Heart right ventricle (tissue), 16 donors: ENCODE results near the gene C11orf42. TPM values are rescaled to one million over a fixed set of nuclear protein-coding genes. Genes with fewer than 3 reads are reported as not detected.

Source experiments
- ATAC-seq, 8 donors: fragments of 200-7000 bp; cut with Tn5 transposase; one replicate each; pipeline ENCODE4 v1.9.1; 2020; ENCODE audit warnings: mild to moderate bottlenecking in 8 of 8, moderate library complexity in 8 of 8, moderate number of reproducible peaks in 1 of 8
- DNase-seq, 2 donors: peaks; one replicate each; pipeline ENCODE4 v3.0.0-alpha.2; 2020
- H3K27ac ChIP-seq, 10 donors: fragments of 200-600 bp; sonication (generic) in 2 of 10; one replicate each; pipeline versions ENCODE4 v1.5.0 to v1.8.0; 2020 to 2022; ENCODE audit warnings: mild to moderate bottlenecking in 3 of 10
- H3K27me3 ChIP-seq, 7 donors: fragments of 200-600 bp; one replicate each; pipeline ENCODE4 v1.8.0; 2021 to 2022; ENCODE audit warnings: mild to moderate bottlenecking in 2 of 7
- H3K36me3 ChIP-seq, 9 donors: fragments of 200-600 bp; sonication (generic) in 1 of 9; one replicate each; pipeline versions ENCODE4 v1.5.0 to v1.8.0; 2020 to 2022; ENCODE audit warnings: mild to moderate bottlenecking in 2 of 9
- H3K4me1 ChIP-seq, 9 donors: fragments of 200-600 bp; sonication (generic) in 1 of 9; one replicate each; pipeline versions ENCODE4 v1.5.0 to v1.8.0; 2020 to 2022; ENCODE audit warnings: mild to moderate bottlenecking in 4 of 9
- H3K4me3 ChIP-seq, 10 donors: fragments of 200-600 bp; sonication (generic) in 2 of 10; one replicate each; pipeline versions ENCODE4 v1.5.0 to v1.8.0; 2020 to 2022; ENCODE audit warnings: mild to moderate bottlenecking in 7 of 10, moderate library complexity in 2 of 10
- H3K9me3 ChIP-seq, 11 donors: fragments of 200-600 bp in 10 of 11; sonication (generic) in 2 of 11; one replicate each; pipeline versions ENCODE4 v1.5.0 to v1.8.0; 2013 to 2022; ENCODE audit warnings: mild to moderate bottlenecking in 2 of 11, control low read depth in 1 of 11, moderate library complexity in 1 of 11
- CTCF ChIP-seq, 9 donors: fragments of 200-600 bp; sonication (generic) in 2 of 9; IDR thresholded peaks; one replicate each; pipeline versions ENCODE4 v1.5.0 to v1.8.0; 2021 to 2022; ENCODE audit warnings: antibody characterized with exemption in 9 of 9, mild to moderate bottlenecking in 5 of 9, moderate library complexity in 1 of 9
- WGBS, 2 donors: extraction: QIAGEN DNeasy Blood & Tissue Kit; methylation state at CpG; one replicate each; pipeline ENCODE4 v1.1.7; 2013; ENCODE audit warnings: inconsistent platforms in 1 of 2; 5-methylcytosine and 5-hydroxymethylcytosine counted together
- intact Hi-C, 10 donors: fragments of 100-400 bp; cut with DNase I; formaldehyde crosslinking; loops; one replicate each; pipeline versions ENCODE4 v1.11.1 to v1.14.2; 2022
- polyA plus RNA-seq, 2 donors: library from polyadenylated mRNA; stranded (reverse); fragments of 200-250 nt; gene quantifications; one replicate each; pipeline ENCODE4 v1.2.3, GENCODE V29; 2013
- total RNA-seq, 10 donors: library from RNA; stranded (reverse); fragmentation: NEBNext Ultra II Directional in 3 of 10; extraction: Animal tissue kit (Norgen Biotek cat#: 25700) in 3 of 10; gene quantifications; one replicate each; pipeline versions ENCODE4 v1.2.1 to v1.2.4, GENCODE V29; 2021 to 2023
- donor health status: Arrhythmogenic right ventricular cardiomyopathy.
- donor health status: ischemic (EF 13 %, LVEDD 7.1; RV severe dilation, severe dysfunction).
- donor health status: healthy with polysubstance abuse.
- donor health status: DM: no; HTN: yes; CAD: no.
- donor health status: DM: no; HTN: no; CAD: no.
- donor health status: ischemic (EF 25% LVEDD 6.9; RV normal size, moderate dysfunction).
- donor health status: ischemic (EF 25% LVEDD 5.7; RV mildly dilated, moderate dysfunction).
- donor health status: healthy.
- donor health status: DM: yes; HTN: yes; CAD: no.
- donor health status: Ischemic cardiomyopathy.
- donor health status: ischemic (EF 35%, LVEDD 5.7; RV mildly dilated, moderate dysfunction).
- donor health status: nonischemic (EF 11% LVEDD 7.7; RV severe dilation, severe dysfunction).
- donor health status: DM: yes; HTN: yes; CAD: no.
- donor health status: PGD.
- donor health status: ischemic (EF 29% LVEDD 5.4; RV normal size, mild dysfunction).
- donor health status: nonischemic (EF 23%, LVEDD 6.1; RV moderate dilation, normal function).

The C11orf42 gene
- total and polyA plus RNA-seq, 12 donors, result not detected

GRCh38 chr11:6251120-6251733 is 45.9 kb downstream of the C11orf42 start:
- peaks cover 0 to 5% (median 0%) of the 10 kb centered on the region in 11 donors for H3K9me3 ChIP-seq
- intact Hi-C loops, result loop anchor here in 8 of 10 donors (1.0 to 10.0 kb wide), 8 partner anchors 41 to 112 kb away; no protein-coding TSS in a partner anchor
- no peak overlapping the region for H3K4me3 ChIP-seq
- H3K27me3 ChIP-seq, result peaks cover 0 to 7% (median 0%) of the 10 kb centered on the region in 7 donors
- H3K27ac ChIP-seq, result peak overlapping the region in 4 of 10 donors; percentile 20 to 43 (median 32)
- no peaks in the 10 kb centered on the region for H3K36me3 ChIP-seq
- DNase-seq (peak; percentile 58 to 66), ATAC-seq (peak; percentile 82 to 95 (median 86))
- TF ChIP-seq CTCF (IDR thresholded peaks at IDR 0.05), result peak; percentile 46 to 86 (median 77)
- peaks cover 0 to 27% (median 6%) of the 10 kb centered on the region in 9 donors for H3K4me1 ChIP-seq
- WGBS, 2 donors, result 58% methylated on average over 6 of the region's 6 CpGs

- ATAC-seq (peak in 6 of 8 donors; percentile 10 to 45 (median 34)), DNase-seq (no peak)
- 78 to 84% methylated on average over 6 of the region's 6 CpGs for WGBS, 2 donors
- intact Hi-C loops, result loop anchor here in 8 of 10 donors (1.0 to 10.0 kb wide), 8 partner anchors 40 to 111 kb away; no protein-coding TSS in a partner anchor
- H3K4me3 ChIP-seq, result no peak overlapping the region
- H3K4me1 ChIP-seq, result peaks cover 0 to 27% (median 6%) of the 10 kb centered on the region in 9 donors
- H3K9me3 ChIP-seq, result peaks cover 0 to 5% (median 0%) of the 10 kb centered on the region in 11 donors
- H3K27ac ChIP-seq, result peak overlapping the region in 3 of 10 donors; percentile 20 to 56 (median 40)
- peaks cover 0 to 15% (median 4%) of the 10 kb centered on the region in 7 donors for H3K27me3 ChIP-seq
- TF ChIP-seq CTCF (IDR thresholded peaks at IDR 0.05), result no peak
- no peaks in the 10 kb centered on the region for H3K36me3 ChIP-seq
Observed at GRCh38 chr11:6251990-6252473, 46.7 kb downstream of the C11orf42 start.

- WGBS, 2 donors, result 96% methylated on average over 1 of the region's 1 CpG
- Histone ChIP-seq H3K27me3 (peaks cover 0 to 27% (median 13%) of the 10 kb centered on the region in 7 donors), H3K4me1 (peaks cover 0 to 27% (median 6%) of the 10 kb centered on the region in 9 donors), H3K36me3 (no peaks in the 10 kb centered on the region), H3K9me3 (peaks cover 0 to 5% (median 0%) of the 10 kb centered on the region in 11 donors), H3K4me3 (no peak overlapping the region), H3K27ac (no peak overlapping the region)
- DNase-seq, result no peak
- intact Hi-C loops, result loop anchor here in 5 of 10 donors (5.0 to 10.0 kb wide), 4 partner anchors 39 to 102 kb away; no protein-coding TSS in a partner anchor
- ATAC-seq, result no peak
- TF ChIP-seq CTCF (IDR thresholded peaks at IDR 0.05), result no peak
Observed at GRCh38 chr11:6253197-6253596, 47.8 kb downstream of the C11orf42 start.

- Histone ChIP-seq H3K36me3 (no peaks in the 10 kb centered on the region), H3K27me3 (peaks cover 5 to 75% (median 32%) of the 10 kb centered on the region in 7 donors), H3K27ac (no peak overlapping the region), H3K4me1 (peaks cover 3 to 16% (median 13%) of the 10 kb centered on the region in 9 donors), H3K4me3 (no peak overlapping the region), H3K9me3 (no peaks in the 10 kb centered on the region)
- no peak for TF ChIP-seq CTCF (IDR thresholded peaks at IDR 0.05)
- 83 to 89% methylated on average over 3 of the region's 3 CpGs for WGBS, 2 donors
- intact Hi-C loops, result loop anchor here in 3 of 10 donors (5.0 to 10.0 kb wide), 2 partner anchors 39 to 97 kb away; no protein-coding TSS in a partner anchor
- DNase-seq, result no peak
- ATAC-seq, result no peak
Observed at GRCh38 chr11:6258141-6258540, 52.8 kb downstream of the C11orf42 start.
